Measurements from ENCODE around the gene LRMDA.

The LRMDA gene

DNA sequence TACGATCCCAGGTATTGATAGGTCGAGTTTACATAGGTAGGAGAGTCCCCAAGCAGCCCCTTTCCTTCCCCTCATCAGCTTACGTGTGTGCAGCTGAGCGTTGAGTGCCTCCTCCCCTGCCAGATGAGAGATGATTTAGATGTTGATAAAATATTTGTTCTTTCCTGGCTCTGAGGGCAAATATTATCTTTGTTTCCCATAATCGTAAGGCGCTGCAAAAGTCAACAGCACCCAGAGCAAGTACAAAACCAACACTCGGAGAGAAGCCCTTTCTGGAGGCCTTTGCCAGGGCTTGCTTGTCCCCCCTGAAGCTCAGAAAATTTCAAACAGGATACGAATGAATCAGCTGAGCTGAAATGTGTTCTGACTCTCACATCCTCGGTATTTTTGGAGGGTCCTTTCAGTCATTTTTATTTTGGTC is 683.2 kb downstream of the LRMDA start:
- peak overlapping the region; percentile 99 for H3K27ac ChIP-seq
- TF ChIP-seq, protein P1, sequence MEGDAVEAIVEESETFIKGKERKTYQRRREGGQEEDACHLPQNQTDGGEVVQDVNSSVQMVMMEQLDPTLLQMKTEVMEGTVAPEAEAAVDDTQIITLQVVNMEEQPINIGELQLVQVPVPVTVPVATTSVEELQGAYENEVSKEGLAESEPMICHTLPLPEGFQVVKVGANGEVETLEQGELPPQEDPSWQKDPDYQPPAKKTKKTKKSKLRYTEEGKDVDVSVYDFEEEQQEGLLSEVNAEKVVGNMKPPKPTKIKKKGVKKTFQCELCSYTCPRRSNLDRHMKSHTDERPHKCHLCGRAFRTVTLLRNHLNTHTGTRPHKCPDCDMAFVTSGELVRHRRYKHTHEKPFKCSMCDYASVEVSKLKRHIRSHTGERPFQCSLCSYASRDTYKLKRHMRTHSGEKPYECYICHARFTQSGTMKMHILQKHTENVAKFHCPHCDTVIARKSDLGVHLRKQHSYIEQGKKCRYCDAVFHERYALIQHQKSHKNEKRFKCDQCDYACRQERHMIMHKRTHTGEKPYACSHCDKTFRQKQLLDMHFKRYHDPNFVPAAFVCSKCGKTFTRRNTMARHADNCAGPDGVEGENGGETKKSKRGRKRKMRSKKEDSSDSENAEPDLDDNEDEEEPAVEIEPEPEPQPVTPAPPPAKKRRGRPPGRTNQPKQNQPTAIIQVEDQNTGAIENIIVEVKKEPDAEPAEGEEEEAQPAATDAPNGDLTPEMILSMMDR (conservative IDR thresholded peaks at IDR 0.05): no peak

DNA sequence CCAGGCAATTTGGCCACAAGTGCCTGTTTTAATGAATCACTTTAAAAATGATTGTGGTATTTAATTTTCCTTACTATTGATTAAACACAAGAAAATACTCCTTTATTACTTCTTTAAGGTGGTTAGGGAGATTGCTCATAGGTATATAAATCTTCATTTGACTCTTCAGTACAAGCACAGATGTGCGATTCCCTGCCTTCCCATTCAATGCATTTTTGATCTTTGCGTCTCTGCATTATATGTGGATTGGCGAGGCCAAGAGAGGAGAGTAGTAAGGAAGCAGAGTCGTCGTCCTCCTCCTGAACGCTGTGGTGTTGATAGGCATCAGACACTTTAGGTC is 683.7 kb downstream of the LRMDA start:
- TF ChIP-seq, protein P1 (conservative IDR thresholded peaks at IDR 0.05): no peak
- peak overlapping the region; percentile 99 for H3K27ac ChIP-seq

DNA sequence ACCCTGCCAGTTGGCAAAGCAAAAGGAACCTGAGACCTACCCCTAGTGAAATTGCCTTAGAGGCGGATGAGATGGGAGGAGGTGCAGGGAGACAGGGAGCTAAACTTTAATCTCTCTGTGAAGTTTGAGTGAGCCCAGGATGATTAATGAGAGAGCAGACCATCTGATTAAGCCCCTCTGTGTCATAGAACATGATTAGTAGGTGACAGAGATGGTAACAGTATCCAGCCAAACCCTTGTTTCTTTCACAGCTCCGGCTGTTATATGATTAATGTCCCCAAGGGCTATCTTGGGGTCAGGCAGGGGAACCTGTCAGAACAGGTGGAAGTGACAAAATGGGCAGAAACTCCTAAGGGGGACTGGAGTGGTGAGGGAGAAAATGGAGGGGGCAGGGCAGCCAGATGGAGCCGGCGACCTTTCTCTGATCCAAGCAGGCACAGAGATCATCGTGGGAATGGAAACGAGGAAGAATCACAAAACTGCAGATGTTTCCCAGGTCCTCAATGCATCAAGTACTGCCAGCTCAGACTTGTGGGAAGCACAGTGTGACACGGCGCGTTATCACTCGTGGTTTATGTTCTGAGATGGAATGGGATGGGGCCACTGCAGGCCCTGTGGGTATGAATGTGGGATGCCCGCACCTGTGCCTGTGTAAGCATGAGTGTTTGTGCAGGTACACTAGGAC is 684.2 kb downstream of the LRMDA start:
- peak overlapping the region; percentile 99 for H3K27ac ChIP-seq

DNA sequence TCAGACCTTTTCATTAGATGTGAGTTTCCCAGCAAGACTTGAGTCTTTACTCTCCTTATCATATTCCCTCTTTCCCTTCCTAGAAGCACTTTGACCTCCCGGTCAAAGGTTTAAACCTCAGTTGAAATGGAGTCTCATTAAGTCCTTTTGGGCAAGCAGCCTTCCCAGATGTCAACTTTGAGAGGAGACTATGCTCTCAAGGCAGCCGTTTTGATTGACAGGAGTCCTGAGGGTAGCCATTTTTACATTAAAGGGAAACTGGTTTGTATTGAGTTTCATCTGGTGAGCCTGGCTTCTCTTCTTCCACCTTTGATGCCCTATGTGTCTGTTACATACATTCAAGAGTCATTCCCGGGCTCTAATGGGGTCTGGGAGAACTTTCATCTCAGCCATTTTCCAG is 685.1 kb downstream of the LRMDA start:
- peak overlapping the region; percentile 99 for H3K27ac ChIP-seq
- TF ChIP-seq, protein P1 (conservative IDR thresholded peaks at IDR 0.05): no peak

More for the DNA sequence above, 684.2 kb downstream of the LRMDA start:
- TF ChIP-seq, protein P1 (conservative IDR thresholded peaks at IDR 0.05): no peak

DNA sequence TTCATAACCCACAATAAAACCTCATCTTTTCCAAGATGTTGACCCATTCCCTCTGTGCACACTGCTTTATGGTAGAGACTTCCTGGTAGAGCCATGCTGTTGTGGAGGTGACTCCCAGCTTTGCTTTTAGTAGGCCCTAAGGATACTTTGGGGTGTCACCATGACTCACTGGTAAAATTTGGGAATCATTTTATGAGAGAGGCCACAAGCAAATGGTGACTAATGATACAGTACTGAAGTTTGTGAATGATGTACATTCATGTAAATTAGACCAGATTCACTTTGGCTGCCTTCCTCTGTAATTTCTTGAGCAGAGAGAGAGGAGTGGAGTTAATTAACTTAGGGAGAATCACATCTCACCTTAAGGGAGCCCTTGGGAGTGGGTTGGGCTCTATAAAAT is 686.5 kb downstream of the LRMDA start:
- H3K27ac ChIP-seq: peak overlapping the region; percentile 99; the same call in 1 of the 2 replicates
- TF ChIP-seq, protein P1 (conservative IDR thresholded peaks at IDR 0.05): no peak

DNA sequence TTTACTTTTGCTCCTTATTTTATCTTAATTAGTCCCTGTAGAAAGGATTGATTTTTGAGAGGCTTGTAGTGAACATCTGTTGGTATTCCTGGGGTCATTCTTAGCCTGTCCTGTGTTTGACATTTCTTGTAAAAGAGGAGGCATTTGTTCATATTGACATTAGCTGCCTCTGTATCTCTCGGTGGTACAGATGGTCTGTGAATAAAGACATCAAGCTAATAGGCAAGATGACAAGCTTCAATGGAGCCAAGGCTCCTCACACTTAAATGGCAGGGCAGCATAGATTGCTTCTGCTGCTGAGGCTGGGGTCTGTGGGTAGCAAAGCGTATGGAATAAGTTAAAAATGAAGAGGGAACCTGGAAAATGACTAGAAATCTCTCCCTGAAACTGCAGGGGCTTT is 687.6 kb downstream of the LRMDA start:
- H3K27ac ChIP-seq: no peak overlapping the region
- TF ChIP-seq, protein P1 (conservative IDR thresholded peaks at IDR 0.05): no peak

DNA sequence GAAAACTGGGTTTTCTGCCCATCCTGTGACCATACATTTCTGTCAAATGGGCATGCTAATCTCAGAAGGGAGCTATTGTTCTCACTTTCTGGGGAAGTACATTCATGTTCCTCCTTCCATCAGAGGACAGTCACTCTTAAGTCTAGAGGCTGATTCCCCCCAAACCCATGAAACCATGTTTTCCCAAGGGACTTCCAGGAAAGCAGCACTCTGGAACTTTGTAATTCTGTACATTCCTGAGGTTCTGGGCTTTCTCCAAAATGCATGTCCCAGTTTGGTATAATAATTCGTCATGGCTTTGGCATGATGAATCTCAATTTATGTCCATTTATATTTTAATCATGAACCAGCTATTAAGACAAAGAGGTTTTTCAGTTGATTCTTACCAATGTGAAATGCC is 688.1 kb downstream of the LRMDA start:
- TF ChIP-seq, protein P1 (conservative IDR thresholded peaks at IDR 0.05): no peak
- no peak overlapping the region for H3K27ac ChIP-seq

Data from VCaP (cell line).